ENCODE data around the gene ARHGAP15. TPM values are rescaled to one million over a fixed set of nuclear protein-coding genes. Genes with fewer than 3 reads are reported as not detected.

ARHGAP15 gene
- total RNA-seq, 3 donors from 2014 or later, result 5.3 to 8.2 (median 5.8) TPM

- Histone ChIP-seq H3K4me1 (ENCODE audit: low read depth) (no peaks in the 10 kb centered on the region), H3K9me3 (no peaks in the 10 kb centered on the region), H3K4me3 (no peak overlapping the region), H3K36me3 (ENCODE audit: low read depth) (no peaks in the 10 kb centered on the region)
- DNase-seq (no peak), ATAC-seq (no peak)
- intact Hi-C loops (cut with DNase I, micrococcal nuclease), result no loop called here
- TF ChIP-seq, protein P1, sequence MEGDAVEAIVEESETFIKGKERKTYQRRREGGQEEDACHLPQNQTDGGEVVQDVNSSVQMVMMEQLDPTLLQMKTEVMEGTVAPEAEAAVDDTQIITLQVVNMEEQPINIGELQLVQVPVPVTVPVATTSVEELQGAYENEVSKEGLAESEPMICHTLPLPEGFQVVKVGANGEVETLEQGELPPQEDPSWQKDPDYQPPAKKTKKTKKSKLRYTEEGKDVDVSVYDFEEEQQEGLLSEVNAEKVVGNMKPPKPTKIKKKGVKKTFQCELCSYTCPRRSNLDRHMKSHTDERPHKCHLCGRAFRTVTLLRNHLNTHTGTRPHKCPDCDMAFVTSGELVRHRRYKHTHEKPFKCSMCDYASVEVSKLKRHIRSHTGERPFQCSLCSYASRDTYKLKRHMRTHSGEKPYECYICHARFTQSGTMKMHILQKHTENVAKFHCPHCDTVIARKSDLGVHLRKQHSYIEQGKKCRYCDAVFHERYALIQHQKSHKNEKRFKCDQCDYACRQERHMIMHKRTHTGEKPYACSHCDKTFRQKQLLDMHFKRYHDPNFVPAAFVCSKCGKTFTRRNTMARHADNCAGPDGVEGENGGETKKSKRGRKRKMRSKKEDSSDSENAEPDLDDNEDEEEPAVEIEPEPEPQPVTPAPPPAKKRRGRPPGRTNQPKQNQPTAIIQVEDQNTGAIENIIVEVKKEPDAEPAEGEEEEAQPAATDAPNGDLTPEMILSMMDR (IDR thresholded peaks at IDR 0.05), result no peak
Measured at GRCh38 chr2:143706354-143706753, 577.1 kb downstream of the ARHGAP15 start.

- intact Hi-C loops (cut with DNase I, micrococcal nuclease), result no loop called here
- Histone ChIP-seq H3K36me3 (ENCODE audit: low read depth) (no peaks in the 10 kb centered on the region), H3K4me3 (no peak overlapping the region), H3K4me1 (ENCODE audit: low read depth) (no peaks in the 10 kb centered on the region), H3K9me3 (no peaks in the 10 kb centered on the region)
- DNase-seq, result no peak
- TF ChIP-seq, protein P1 (IDR thresholded peaks at IDR 0.05), result no peak
- no peak for ATAC-seq
Measured at GRCh38 chr2:143708682-143709081, 579.5 kb downstream of the ARHGAP15 start.

GRCh38 chr2:143710196-143710595 lies 581.0 kb downstream of the ARHGAP15 start:
- TF ChIP-seq, protein P1 (IDR thresholded peaks at IDR 0.05), result no peak
- ATAC-seq, result no peak
- intact Hi-C loops (cut with DNase I, micrococcal nuclease), result no loop called here
- Histone ChIP-seq H3K9me3 (no peaks in the 10 kb centered on the region), H3K36me3 (ENCODE audit: low read depth) (no peaks in the 10 kb centered on the region), H3K4me3 (no peak overlapping the region), H3K4me1 (ENCODE audit: low read depth) (no peaks in the 10 kb centered on the region)
- DNase-seq, result no peak

- H3K4me3 ChIP-seq, result no peak overlapping the region
Measured at GRCh38 chr2:143710879-143711278, 581.7 kb downstream of the ARHGAP15 start.

DNA sequence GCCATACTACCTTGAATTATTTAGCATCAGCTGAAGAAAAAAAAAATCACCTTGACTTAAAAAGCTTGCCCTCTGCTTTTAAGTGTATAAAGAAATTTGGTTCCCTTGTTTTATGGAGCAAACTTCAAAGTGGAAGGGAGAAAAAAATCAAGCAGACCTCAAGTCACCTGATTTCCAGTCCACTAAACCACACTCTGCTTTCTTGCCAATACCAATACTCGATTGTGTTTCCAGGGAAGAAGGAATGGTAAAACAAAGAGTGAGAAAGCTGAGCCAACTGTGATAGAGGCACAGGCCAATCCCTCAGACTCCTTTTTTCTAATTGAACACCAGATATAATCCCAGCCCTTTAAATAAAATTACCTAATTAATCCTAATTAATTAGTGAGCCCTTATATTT lies 587.3 kb downstream of the ARHGAP15 start:
- H3K4me3 ChIP-seq, result no peak overlapping the region
- intact Hi-C loops (cut with DNase I, micrococcal nuclease), result no loop called here
- no peaks in the 10 kb centered on the region for H3K36me3 ChIP-seq (ENCODE audit: low read depth)
- DNase-seq (no peak), ATAC-seq (no peak)
- H3K9me3 ChIP-seq, result no peaks in the 10 kb centered on the region
- no peaks in the 10 kb centered on the region for H3K4me1 ChIP-seq (ENCODE audit: low read depth)
- TF ChIP-seq, protein P1 (IDR thresholded peaks at IDR 0.05), result no peak

More at GRCh38 chr2:143710879-143711278, 581.7 kb downstream of the ARHGAP15 start:
- H3K9me3 ChIP-seq, result no peaks in the 10 kb centered on the region
- intact Hi-C loops (cut with DNase I, micrococcal nuclease), result no loop called here
- DNase-seq (no peak), ATAC-seq (no peak)
- TF ChIP-seq, protein P1 (IDR thresholded peaks at IDR 0.05), result no peak
- H3K36me3 ChIP-seq (ENCODE audit: low read depth), result no peaks in the 10 kb centered on the region
- no peaks in the 10 kb centered on the region for H3K4me1 ChIP-seq (ENCODE audit: low read depth)

DNA sequence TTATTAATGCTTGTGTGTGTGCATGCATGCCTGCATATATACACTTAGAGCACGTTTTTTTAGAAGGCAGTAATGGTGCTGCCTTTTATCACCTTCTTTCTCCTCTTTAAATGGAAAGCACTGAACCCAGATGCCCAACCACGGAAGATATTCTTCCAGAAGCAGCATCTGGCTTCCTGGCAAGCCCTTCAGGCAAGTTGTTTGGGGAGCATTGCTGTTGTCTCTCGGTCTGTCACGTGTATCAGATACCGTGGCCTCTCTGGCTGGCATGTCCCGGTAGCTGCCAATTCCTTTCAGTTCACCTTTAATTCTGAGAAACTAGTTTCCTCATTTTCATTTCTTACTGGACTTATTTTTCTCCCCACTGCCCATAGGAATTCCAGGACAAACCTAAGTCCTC lies 587.8 kb downstream of the ARHGAP15 start:
- intact Hi-C loops (cut with DNase I, micrococcal nuclease), result no loop called here
- Histone ChIP-seq H3K36me3 (ENCODE audit: low read depth) (no peaks in the 10 kb centered on the region), H3K9me3 (no peaks in the 10 kb centered on the region), H3K4me3 (no peak overlapping the region), H3K4me1 (ENCODE audit: low read depth) (no peaks in the 10 kb centered on the region)
- TF ChIP-seq, protein P1 (IDR thresholded peaks at IDR 0.05), result no peak
- no peak for DNase-seq
- ATAC-seq, result no peak
